ENCODE measurements around the gene ABTB2.

ABTB2 gene

DNA sequence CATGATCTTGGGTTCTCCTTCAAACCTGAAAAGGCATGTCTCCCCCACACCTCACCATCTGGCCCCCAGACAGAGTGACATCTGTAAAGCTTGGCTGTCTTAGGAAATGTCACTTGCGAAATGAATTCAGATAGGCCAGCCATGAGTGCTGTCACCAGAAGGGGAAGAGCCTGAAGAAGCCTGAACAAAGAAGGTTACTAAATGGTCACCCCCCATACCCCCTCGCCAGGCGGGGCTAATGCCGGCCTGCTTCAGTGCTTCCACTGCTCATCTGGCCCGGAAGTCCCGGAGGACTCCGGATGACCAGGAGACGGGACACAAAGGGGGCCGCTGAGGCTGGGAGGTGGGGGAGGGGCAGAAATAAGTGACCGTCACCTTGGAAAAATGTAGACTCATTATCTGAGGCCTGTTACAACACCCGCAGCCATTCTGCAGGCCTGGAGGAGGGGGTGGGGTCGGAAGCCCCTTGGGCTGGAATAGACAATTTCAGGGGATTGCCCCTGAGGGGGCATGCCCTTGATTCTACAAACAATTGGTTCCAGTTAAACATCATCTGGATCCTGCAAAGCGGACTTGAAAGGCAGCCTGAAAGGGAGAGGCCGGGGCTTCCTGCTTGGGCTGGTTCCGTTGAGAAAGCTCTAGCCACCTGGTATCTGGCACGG is 209.2 kb downstream of the ABTB2 start:
- no peak for DNase-seq (ENCODE audit: low read depth)

DNA sequence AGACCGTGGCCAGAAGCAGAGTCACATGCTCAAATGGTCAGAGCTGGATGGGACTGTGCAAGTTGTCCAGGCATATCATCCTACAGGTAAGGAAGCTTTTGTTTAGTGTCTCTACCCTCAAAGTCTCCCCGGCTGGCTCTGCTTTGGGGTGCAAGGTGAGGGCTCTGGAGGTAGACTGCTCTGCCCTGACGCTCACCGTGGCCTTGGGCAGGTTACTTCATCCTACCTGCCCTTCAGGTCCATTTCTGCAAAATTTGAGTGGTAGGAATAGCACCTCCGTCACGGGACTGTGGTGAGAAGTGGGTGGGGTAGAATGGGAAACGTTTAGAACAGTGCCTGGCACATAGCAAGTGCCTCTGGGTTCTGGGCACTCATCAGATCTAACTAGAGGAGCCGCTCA is 210.2 kb downstream of the ABTB2 start:
- DNase-seq (ENCODE audit: low read depth): no peak

DNA sequence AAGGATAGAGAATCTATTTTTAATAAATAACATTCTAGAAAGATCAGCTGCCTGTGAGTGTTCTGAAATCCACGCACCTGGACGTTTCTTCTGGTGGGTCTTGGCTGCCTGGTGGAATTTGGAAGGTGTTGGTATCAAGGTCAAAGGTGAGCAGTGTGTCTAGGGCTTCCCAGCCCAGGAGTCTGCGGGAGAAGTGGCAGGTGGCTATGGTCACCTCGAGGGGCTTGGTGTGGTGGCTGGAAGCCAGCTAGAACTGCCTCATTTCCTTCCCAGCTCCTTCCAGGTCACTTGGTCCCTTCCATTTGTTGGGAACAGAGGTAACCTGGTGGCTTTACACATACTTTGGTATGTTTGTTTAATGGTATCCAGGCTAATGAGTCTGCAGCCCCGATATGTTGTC is 210.9 kb downstream of the ABTB2 start:
- DNase-seq (ENCODE audit: low read depth): no peak

DNA sequence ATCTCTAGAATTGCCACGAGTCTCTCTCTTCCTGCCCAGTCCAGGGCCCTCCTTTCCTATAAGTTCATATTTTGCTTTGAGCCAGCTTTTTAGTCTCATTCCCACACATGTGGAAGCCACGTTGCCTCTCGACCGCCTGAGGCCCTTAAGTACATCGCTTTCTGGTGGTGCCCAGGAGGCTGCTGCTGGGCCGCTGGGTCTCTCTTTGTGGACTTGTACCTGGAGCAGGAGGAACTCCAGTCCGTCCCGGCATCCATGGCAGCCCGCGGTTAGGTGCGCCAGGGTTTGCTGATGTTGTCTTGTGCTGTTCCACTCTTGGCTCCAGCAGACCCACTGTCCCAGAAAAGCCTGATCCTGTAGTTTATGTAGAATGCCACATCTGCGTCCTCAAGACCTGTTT is 211.4 kb downstream of the ABTB2 start:
- no peak for DNase-seq (ENCODE audit: low read depth)

DNA sequence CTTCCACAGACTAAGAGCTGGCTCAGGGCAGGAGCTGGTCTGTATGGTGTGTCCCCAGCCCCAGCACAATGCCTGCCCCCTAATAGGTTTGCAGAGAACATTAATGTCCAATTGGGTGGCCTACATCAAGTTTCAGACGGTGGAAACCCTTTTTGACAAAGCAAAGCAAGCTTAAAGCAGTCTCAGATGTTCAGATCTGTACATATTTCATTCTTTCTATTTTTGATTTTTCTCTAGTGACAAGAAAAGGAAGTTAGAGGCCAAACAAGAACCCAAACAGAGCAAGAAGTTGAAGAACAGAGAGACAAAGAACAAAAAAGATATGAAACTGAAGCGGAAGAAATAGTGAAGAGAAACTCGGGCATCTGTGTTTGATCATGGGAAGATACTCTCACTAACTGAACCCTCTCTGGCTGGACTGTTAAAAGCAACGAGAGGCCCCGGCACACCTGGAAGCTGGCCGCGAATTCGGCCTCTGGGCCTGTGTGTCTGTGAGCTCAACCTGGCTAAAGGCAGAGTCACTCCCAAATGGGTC is 211.9 kb downstream of the ABTB2 start:
- DNase-seq (ENCODE audit: low read depth): no peak

DNA sequence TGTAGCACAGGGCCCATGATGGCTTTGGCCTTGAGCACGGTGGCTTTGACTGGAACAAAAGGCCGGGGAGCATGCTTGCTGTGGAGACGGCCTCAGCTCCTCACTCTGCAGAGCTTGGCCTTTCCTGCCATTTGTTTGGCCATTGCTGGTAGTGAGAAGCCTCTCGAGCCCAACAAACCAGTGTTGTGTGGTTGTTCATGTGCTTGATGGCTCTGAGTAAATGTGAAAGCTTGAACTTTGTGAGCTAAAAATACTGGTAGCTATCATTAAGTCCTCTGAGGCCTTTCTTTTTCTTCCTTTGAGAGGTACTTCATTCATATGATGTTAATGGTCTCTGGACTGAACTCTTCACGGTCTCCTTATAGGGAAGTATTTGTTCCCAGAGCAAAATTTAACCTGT is 212.7 kb downstream of the ABTB2 start:
- DNase-seq (ENCODE audit: low read depth): no peak

DNA sequence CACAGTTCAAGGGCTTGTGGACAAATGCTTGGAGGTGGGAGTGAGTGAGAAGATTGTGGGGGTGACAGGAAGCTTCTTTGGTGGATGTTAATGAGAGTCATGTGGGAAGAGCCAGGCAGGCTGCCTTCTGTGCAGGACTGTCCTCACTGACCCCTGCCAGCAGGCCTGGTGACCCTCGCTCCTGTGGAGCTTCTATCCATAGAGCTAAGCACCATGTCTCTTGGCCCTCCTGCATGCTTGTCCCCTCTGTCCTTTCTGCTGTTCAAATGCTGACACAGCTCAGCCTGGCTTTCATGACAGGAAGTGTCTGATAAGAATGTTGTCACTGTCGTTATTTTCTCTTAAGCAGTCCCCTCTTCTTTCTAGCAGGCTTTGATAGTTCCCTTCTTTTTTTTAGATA is 214.8 kb downstream of the ABTB2 start:
- DNase-seq (ENCODE audit: low read depth): no peak

DNA sequence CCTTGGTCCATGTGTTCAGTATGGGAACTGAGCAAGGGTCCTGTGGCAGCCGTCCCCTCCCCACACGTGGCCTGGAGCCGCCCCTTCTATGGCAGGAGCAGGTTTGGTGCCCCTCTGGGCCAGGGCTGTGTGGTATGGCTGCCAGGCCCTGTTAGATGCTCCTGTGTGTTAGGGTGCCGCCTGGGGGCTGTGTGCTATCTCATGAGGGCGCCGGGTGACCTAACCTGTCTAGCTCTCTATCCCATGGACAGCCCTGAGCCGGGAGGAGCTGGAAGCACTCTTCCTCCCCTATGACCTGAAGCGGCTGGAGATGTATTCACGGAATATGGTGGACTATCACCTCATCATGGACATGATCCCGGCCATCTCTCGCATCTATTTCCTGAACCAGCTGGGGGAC is 217.7 kb downstream of the ABTB2 start:
- no peak for DNase-seq (ENCODE audit: low read depth)

DNA sequence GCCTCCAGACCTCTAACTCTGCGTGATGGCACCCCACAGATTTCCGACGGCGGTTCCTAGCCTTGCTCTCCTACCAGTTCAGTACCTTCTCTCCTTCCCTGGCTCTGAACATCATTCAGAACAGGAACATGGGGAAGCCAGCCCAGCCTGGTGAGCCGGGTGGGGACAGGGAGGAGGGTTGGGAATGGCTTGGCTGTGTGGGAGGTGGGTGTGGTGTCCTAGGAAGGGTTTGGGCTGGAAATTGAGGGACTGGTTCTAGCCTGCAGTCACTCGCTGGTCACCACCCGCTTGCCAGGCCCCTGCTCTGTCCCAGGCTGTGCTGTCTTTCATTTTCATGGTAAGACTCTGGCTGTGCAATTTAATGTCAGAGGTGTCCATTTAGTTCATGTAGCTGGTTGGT is 218.5 kb downstream of the ABTB2 start:
- no peak for DNase-seq (ENCODE audit: low read depth)

DNA sequence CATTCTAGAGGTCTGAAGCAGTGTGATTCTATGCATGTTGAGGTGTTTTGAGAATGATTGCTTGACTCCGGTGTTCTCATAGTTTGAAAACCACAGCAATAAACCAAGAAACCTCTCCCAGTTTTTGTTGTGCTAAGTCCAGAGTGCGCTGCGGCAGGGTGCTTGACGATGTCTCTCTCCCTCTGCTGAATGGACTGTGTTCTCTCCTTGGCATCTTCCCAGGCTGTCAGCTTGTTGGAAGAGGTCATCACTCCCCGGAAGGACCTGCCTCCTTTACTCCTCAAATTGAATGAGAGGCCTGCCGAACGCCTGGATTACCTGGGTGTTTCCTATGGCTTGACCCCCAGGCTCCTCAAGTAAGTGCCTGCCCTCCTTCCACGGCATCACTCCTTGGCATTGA is 221.4 kb downstream of the ABTB2 start:
- DNase-seq (ENCODE audit: low read depth): no peak

DNA sequence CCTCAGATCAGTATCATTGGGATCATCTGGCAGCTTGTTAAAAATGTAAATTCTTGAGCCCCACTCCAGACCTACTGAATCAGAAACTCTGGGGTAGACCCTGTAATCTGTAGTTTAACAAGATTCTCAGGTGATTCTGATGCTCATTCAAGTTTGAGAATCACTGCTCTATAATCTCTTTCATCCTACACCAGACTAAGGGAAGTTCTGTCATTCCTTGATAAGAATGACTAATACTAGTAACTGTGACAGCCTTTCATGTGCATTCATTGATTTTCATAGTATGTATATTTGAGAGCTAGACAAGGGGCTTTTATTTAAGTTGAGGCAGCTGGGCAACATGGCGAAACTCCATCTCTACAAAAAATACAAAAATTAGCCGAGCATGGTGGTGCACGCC is 222.4 kb downstream of the ABTB2 start:
- no peak for DNase-seq (ENCODE audit: low read depth)

DNA sequence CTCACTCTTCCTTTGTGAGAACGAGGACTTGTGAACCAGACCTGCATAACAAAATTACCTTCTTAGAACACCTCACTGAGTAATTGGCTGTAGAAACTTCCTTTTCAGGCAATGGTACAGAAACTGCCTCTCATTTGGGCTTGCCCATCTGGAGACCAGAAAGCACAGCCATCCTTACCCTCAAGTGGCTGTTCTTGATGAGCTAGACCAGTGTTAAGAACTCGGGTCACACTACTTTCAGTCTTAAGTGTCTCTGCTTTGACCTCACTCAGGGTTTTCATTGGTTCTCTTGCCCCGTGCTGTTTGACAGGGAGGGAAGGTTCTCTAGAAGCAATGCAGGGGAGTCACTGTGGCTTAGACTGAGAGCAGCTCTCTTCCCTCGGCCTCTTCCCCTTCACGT is 223.0 kb downstream of the ABTB2 start:
- no peak for DNase-seq (ENCODE audit: low read depth)

DNA sequence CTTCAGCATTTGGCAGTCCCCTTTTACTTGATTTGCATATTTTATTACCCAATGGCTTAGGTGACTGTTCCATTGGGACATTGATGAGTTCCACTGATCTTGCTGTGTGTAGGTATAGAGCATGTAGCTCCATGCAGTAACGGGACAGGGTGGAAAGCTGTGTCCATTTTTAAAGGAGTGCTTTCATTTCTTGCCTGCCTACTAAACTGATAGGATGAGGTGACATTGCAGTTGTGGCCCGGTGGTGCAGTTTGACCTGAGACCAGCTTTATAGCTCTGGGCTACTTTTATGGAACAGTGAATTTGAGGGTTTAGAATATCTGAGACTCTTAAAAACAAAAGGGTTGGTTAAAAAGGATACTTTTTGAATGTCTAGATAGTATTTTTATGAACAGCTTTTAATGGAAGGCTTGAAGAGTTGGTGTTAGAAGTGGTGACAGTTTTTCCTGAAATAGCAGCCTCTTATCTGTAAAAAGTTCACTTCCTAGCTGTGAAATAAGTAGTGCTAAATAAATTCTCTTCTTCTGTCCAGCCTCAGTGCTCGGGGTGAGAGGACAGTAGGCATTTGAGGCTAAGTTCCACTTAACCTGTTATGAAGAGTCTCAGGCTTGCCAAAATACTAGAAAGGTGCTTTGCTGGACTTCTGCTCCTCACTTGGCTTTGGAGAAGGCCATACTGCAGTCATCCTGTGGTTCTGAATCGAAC is 225.4 kb downstream of the ABTB2 start:
- no peak for DNase-seq (ENCODE audit: low read depth)

DNA sequence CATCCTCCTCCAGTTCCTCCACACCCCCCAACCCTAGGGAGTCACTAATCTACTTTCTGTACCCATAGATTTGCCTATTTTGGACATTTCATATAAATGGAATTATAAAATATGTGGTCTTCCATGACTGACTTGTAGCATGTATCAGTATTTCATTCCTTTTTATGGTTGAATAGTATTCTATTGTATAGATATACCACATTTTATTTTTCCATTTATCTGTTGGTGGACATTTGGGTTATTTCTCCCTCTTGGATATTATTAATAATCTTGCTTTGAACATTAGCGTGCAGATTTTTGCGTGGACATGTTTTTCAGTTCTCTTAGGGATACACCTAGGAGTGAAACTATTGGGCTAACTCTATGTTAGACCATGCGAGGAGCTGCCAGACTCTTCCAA is 229.0 kb downstream of the ABTB2 start:
- no peak for DNase-seq (ENCODE audit: low read depth)

DNA sequence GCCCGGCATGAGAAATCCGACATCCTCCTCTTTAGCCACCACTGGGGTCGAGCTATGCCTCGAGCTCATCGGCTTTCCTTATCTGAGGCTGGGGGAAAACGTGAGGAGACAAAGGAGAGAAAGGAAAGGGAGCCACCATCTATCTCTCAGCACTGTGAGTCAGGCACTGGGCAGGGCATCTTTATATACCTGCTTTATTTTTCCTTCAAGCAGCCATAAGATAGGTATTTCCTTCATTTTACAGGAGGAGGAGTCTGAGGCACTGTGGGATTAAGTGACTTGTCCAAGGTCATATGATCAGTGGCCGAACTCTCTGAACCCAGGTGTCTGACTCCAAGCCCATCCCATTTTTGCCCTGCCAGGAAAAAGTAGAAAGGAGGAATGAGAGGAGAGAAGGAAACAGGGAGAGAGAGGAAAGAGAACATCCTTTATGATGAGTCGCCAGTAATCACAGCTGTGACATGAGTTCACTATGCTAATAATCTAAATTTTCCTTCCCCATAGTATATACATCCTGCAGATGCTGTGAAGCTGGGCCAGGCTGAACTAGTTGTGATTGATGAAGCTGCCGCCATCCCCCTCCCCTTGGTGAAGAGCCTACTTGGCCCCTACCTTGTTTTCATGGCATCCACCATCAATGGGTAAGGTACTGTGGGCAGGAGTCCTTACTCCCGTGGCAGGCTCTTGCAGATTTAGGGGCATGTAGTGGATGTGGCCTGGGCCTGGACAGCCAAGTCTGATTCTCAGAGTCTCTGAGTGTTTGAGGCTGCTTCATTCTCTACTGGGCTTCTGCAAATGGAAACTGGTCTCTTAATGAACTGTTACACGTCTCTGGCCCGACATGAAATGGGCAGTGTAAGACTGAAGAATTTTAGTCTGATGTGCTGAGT is 230.6 kb downstream of the ABTB2 start:
- DNase-seq (ENCODE audit: low read depth): no peak

DNA sequence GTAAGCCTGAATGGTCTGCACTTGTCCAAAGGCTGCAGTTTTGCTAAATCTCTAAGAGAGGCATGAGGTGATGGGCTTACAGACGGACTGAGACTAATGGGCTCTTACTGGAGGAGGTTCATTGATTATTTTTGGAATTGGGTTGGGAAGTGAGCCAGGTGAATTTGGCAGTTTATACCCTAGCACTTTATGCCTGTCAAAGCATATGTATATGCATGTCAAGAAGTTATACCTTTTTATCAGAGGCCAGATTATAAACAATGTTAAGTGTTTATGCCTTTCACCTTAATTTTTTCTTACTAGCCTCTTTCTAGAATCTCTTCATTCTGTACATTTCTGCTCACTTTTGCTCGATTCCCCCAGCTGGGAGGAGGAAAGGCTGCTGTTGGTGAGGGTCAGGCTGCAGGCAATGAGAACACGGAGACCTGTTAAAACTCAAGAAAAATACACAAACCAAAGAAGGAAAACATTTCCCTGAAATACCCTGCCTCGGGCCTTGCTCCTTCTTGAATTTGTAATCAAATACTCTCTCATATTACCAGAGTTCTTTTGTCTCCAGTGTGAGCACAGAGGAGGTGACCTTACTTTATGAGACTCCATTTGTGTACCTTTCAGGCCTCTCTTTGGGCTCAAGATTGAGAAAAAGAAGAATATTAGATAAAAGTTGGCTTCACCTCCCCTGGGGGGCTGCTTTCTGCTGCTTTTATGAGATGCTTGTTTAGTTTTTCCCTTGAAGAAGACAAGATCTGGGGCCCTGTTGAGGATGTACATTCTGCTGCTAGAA is 232.7 kb downstream of the ABTB2 start:
- DNase-seq (ENCODE audit: low read depth): no peak

DNA sequence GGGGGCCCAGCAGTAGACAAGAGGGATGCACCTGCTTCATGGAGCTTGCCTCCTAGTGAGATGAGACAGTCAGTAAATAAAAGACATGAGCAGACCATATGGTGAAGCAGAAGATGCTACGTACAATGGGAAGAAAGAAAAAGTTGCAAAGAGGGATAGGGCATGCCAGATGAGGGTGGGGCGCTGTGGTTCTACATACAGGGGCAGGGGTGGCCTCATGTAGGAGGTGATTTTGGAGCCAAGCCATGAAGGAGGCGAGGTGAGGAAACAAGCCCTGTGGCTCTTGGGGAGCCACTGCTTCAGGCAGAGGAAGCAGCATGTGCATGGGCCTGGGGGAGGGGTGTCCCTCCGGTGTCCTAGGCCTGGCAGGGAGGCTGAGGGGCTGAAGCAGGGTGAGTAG is 237.2 kb downstream of the ABTB2 start:
- no peak for DNase-seq (ENCODE audit: low read depth)

DNA sequence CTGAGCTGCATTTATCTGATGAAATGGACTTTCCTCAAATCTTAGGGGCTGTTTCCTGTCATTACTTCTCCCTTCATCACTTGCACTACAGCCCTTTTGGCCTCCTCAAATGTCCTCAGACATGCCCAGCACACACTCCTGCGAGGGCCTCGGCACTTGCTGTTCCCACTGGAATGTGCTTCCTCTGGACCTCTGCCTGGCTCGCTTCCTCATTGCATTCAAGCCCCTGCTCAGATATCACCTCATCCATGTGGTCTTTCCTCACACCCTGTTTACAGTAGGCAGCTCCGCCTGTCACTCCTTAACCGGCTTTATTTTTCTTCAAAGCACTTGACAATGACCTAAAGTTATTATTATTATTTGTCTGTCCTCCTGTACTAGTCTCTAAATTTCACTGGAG is 243.3 kb downstream of the ABTB2 start:
- DNase-seq (ENCODE audit: low read depth): no peak

DNA sequence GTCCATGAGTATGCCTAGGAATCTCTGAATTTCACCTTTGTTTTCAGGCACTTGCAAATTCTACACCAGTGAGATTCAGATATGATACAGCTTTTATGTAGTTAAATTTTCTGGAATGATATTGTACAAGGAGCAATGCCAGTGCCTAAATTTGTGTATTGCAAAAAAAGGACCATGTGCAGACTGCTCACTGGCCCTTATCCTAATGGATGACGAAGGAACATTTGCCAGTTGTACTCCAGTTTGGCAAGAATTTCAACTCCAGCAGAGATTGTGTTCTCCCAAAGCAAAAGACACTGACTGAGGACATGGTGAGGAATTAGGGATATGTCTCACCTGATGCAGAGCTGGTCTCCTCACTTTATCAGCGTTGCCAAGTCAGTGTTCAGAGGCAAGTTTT is 243.8 kb downstream of the ABTB2 start:
- DNase-seq (ENCODE audit: low read depth): no peak

DNA sequence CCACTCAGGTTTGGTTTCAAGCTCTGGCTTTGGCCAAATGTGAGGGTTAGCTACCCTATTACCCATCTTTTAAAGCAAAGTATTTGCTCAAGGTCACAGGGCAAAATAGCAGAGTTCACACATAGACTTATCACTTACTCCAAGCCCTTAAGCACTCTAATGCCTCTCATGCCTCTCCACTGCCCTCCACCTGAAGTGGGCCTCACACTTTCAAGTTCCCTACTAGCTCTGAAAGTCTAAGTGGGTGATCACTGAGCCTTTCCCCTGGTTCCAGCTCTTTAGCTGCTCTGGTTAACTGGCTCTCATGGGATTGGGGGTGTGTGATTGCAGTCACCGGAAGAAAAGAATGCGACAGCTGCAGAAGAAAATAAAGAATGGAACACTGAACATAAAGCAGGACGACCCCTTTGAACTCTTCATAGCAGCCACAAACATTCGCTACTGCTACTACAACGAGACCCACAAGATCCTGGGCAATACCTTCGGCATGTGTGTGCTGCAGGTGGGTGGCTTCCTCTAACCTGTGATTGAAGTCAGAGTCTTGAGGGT is 246.0 kb downstream of the ABTB2 start:
- DNase-seq (ENCODE audit: low read depth): no peak

DNA sequence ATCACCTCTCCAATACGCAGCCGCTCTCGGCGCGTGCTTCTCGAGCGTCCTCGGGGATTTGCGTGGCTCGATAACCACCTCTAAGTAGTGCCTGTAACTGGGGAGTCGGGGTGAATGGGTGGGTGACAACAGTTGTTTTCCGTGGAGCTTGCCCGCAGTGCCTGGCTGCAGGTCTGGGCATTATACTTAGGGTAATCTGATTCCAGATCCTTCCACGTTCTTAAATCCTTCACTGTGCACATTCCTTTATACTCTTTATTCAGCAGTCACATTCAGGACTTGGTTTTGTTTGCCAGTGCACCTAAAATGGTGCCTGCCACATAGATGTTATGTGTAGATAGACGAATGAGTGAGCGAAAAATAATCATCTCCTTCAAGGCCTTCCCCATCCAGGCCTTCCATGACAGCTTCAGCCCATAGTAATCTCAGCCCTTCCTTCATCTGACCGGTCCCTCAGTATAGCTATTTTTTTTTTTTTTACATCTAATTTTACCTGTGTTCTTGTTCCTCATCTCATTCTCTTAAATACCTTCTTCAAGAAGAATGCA is 251.8 kb downstream of the ABTB2 start:
- no peak for DNase-seq (ENCODE audit: low read depth)

All from stimulated activated CD8-positive, alpha-beta memory T cell treated with anti-CD3 and anti-CD28 coated beads, Interleukin-4, amount 100 ng/mL, for 24 hours (primary cell).